HG03354 (cell line): Measurements from ENCODE around the gene SPRED2.

Experiments
- ATAC-seq: cut with Tn5 transposase; IDR thresholded peaks from one replicate; pipeline ENCODE4 v1.9.1; 2021; ENCODE audit warnings: mild to moderate bottlenecking; ENCODE audit not compliant: unreplicated experiment, poor library complexity, severe bottlenecking

Gene SPRED2

GRCh38 chr2:65390134-65390533 lies 42.3 kb downstream of the SPRED2 start:
- ATAC-seq: peak; percentile 85

GRCh38 chr2:65389476-65389875 lies 42.9 kb downstream of the SPRED2 start:
- ATAC-seq: no peak

GRCh38 chr2:65388596-65389390 lies 43.6 kb downstream of the SPRED2 start:
- ATAC-seq: no peak

- peak; percentile 67 for ATAC-seq
These were observed 44.3 kb downstream of the SPRED2 start for GRCh38 chr2:65388051-65388531.

GRCh38 chr2:65386989-65387388 lies 45.4 kb downstream of the SPRED2 start:
- ATAC-seq: no peak

- no peak for ATAC-seq
These were observed 46.1 kb downstream of the SPRED2 start for GRCh38 chr2:65386344-65386743.

GRCh38 chr2:65383541-65384488 lies 48.6 kb downstream of the SPRED2 start:
- no peak for ATAC-seq

- peak; percentile 86 for ATAC-seq
These were observed 49.5 kb downstream of the SPRED2 start for GRCh38 chr2:65382776-65383357.

- ATAC-seq: no peak
These were observed 50.1 kb downstream of the SPRED2 start for GRCh38 chr2:65382323-65382722.

- no peak for ATAC-seq
These were observed 50.8 kb downstream of the SPRED2 start for GRCh38 chr2:65381607-65382051.

- ATAC-seq: no peak
These were observed 52.1 kb downstream of the SPRED2 start for GRCh38 chr2:65380255-65380654.

- ATAC-seq: no peak
These were observed 52.7 kb downstream of the SPRED2 start for GRCh38 chr2:65379721-65380171.

GRCh38 chr2:65379223-65379622 lies 53.2 kb downstream of the SPRED2 start:
- ATAC-seq: no peak

GRCh38 chr2:65378290-65378689 lies 54.1 kb downstream of the SPRED2 start:
- ATAC-seq: no peak

GRCh38 chr2:65377556-65378192 lies 54.7 kb downstream of the SPRED2 start:
- ATAC-seq: no peak

GRCh38 chr2:65375723-65376122 lies 56.7 kb downstream of the SPRED2 start:
- no peak for ATAC-seq

- ATAC-seq: no peak
These were observed 57.4 kb downstream of the SPRED2 start for GRCh38 chr2:65374999-65375398.

GRCh38 chr2:65374575-65374974 lies 57.8 kb downstream of the SPRED2 start:
- no peak for ATAC-seq

GRCh38 chr2:65373365-65373918 lies 59.0 kb downstream of the SPRED2 start:
- no peak for ATAC-seq
